HepG2 (cell line): ENCODE data around the gene MTG1. TPM values are rescaled to one million over a fixed set of nuclear protein-coding genes. Genes with fewer than 3 reads are reported as not detected.
A peak's percentile ranks its signal among the peaks of the same experiment; 100 is the strongest.

ENCODE experiments used
- CBX2 ChIP-seq, 2 experiments: fragments of 200-600 bp in 1 of 2; sonication (generic); formaldehyde crosslinking in 1 of 2; IDR thresholded peaks; 2 replicates each; pipeline versions ENCODE4 v1.7.0 to v1.8.1; 2018 to 2022; ENCODE audit warnings: low read depth in 2 of 2, low read length in 1 of 2, mild to moderate bottlenecking in 1 of 2, missing genetic modification reagents in 1 of 2
- FOXO1 ChIP-seq: sonication (generic); formaldehyde crosslinking; IDR thresholded peaks from 2 replicates; pipeline ENCODE4 v1.4.0; 2020; ENCODE audit warnings: missing genetic modification reagents
- KDM5B ChIP-seq: sonication (generic); formaldehyde crosslinking; IDR thresholded peaks from 2 replicates; pipeline ENCODE4 v1.4.0; 2020; ENCODE audit warnings: missing genetic modification reagents, mild to moderate bottlenecking, borderline replicate concordance
- LBX2 ChIP-seq: sonication (generic); formaldehyde crosslinking; IDR thresholded peaks from 2 replicates; pipeline ENCODE4 v1.5.0; 2020; ENCODE audit warnings: missing genetic modification reagents, mild to moderate bottlenecking, borderline replicate concordance
- MIER2 ChIP-seq: IDR thresholded peaks from 2 replicates; pipeline ENCODE4 v1.6.1; 2016; ENCODE audit warnings: missing biosample characterization, missing genetic modification reagents
- NCOA1 ChIP-seq: sonication (generic); formaldehyde crosslinking; IDR thresholded peaks from 2 replicates; pipeline ENCODE4 v1.9.0; 2021; ENCODE audit warnings: missing genetic modification reagents
- PHB2 ChIP-seq: fragments of 450-650 bp; IDR thresholded peaks from 2 replicates; pipeline ENCODE4 v1.6.1; 2018; ENCODE audit not compliant: partially characterized antibody
- PRDM15 ChIP-seq: sonication (generic); formaldehyde crosslinking; IDR thresholded peaks from 2 replicates; pipeline ENCODE4 v1.4.0; 2020; ENCODE audit warnings: missing genetic modification reagents
- YEATS4 ChIP-seq: sonication (generic); formaldehyde crosslinking; IDR thresholded peaks from 2 replicates; pipeline ENCODE4 v1.4.0; 2020; ENCODE audit warnings: missing genetic modification reagents, borderline replicate concordance
- ZBTB4 ChIP-seq: sonication (generic); formaldehyde crosslinking; IDR thresholded peaks from 2 replicates; pipeline ENCODE4 v1.4.0; 2020; ENCODE audit warnings: missing genetic modification reagents, mild to moderate bottlenecking, borderline replicate concordance
- ZMAT5 ChIP-seq: sonication (generic); formaldehyde crosslinking; IDR thresholded peaks from 2 replicates; pipeline ENCODE4 v1.5.0; 2020; ENCODE audit warnings: mild to moderate bottlenecking, low read depth, missing genetic modification reagents, borderline replicate concordance
- ZMYM3 ChIP-seq: sonication (generic); formaldehyde crosslinking; IDR thresholded peaks from 2 replicates; pipeline ENCODE4 v1.5.1; 2020; ENCODE audit warnings: mild to moderate bottlenecking, missing genetic modification reagents
- ZNF143 ChIP-seq: sonication (generic); formaldehyde crosslinking; IDR thresholded peaks from 2 replicates; pipeline ENCODE4 v1.4.0; 2020; ENCODE audit warnings: missing genetic modification reagents
- ZNF557 ChIP-seq: sonication (generic); formaldehyde crosslinking; IDR thresholded peaks from 2 replicates; pipeline ENCODE4 v1.4.0; 2020; ENCODE audit warnings: missing genetic modification reagents
- ZNF572 ChIP-seq: sonication (generic); formaldehyde crosslinking; IDR thresholded peaks from 2 replicates; pipeline ENCODE4 v1.5.1; 2020; ENCODE audit warnings: mild to moderate bottlenecking, missing genetic modification reagents
- ZNF724P ChIP-seq: sonication (generic); formaldehyde crosslinking; IDR thresholded peaks from 2 replicates; pipeline ENCODE4 v1.8.0; 2022; ENCODE audit warnings: missing genetic modification reagents, borderline replicate concordance
- ZNF800 ChIP-seq: sonication (generic); formaldehyde crosslinking; IDR thresholded peaks from 2 replicates; pipeline ENCODE4 v1.4.0; 2020; ENCODE audit warnings: missing genetic modification reagents
- polyA plus RNA-seq, 8 experiments: library from polyadenylated mRNA; depleted of rRNA in 3 of 8; stranded (reverse) in 7 of 8; unstranded in 1 of 8; fragments of >200 nt; fragmentation: Illumina TruSeq in 4 of 8; extraction: Trizol in 4 of 8; gene quantifications; 2 replicates each; pipeline versions ENCODE4 v1.2.1 to v1.2.3, GENCODE V29; 2011 to 2016; ENCODE audit warnings: low read depth in 4 of 8, missing spikeins in 1 of 8, mixed read lengths in 1 of 8; ENCODE audit not compliant: insufficient read depth in 1 of 8
- total RNA-seq, 5 experiments: library from RNA; depleted of rRNA; stranded (reverse); fragments of >200 nt; fragmentation: Illumina TruSeq; extraction: Trizol; gene quantifications; 2 replicates each; pipeline ENCODE4 v1.2.3, GENCODE V29; 2016; ENCODE audit warnings: low read depth in 1 of 5
- TF ChIP-seq, protein P1 (sequence below): IDR thresholded peaks from 2 replicates; pipeline ENCODE4 v1.6.1; 2016; ENCODE audit warnings: control low read depth

MTG1 gene
- total and polyA plus RNA-seq, 2 of the 13 experiments (the other 11 are each of a cell fraction or from before 2014, with no cell fraction given): 42.0 to 103 TPM

DNA sequence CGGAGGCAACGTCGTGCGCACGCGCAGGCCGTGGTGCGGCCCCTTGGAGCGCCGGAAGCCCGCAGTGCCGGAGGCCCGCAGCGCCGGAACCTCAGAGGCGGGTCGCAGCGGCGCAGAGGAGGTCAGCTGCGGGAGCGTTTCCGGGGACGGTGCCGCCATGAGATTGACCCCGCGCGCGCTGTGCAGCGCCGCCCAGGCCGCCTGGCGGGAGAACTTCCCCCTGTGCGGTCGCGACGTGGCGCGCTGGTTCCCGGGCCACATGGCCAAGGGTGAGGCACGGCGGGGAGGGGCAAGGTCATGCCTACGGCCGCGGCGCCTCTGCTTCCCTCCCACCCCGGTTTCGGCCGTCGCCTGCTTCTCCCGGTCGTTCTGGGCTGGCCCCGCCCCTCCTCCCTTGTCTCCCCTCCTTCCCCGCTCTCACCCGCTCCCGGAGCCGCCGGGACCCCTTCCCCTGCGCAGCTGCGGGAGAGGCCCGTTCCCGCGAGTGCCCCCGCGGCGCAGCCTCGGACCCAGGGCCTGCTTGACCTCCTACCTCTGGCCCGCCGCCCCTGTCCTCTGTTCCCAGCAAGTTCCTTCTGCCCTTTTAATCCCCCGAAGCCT lies at the start of gene MTG1 (continued):
- TF ChIP-seq ZNF800 (CRISPR knock-in tag) (peak; percentile 76; the same call in 1 of the 2 replicates), PHB2 (no peak), ZNF143 (CRISPR knock-in tag) (peak; percentile 56; the same call in 1 of the 2 replicates), LBX2 (CRISPR knock-in tag) (peak; percentile 78; the same call in 1 of the 2 replicates), ZBTB4 (CRISPR knock-in tag) (no peak), ZNF724P (CRISPR knock-in tag) (peak; percentile 89), ZNF557 (CRISPR knock-in tag) (peak; percentile 55; the same call in 1 of the 2 replicates), KDM5B (peak; percentile 77; the same call in 1 of the 2 replicates), NCOA1 (CRISPR knock-in tag) (0 out of 2 replicates have a peak, but pooled peaks have one; percentile 78), FOXO1 (CRISPR knock-in tag) (peak; percentile 69), ZNF572 (no peak), MIER2 (no peak), CBX2 (IDR thresholded peaks at IDR 0.05; ENCODE audit: low read depth, low read length) (no peak), CBX2 (CRISPR knock-in tag; IDR thresholded peaks at IDR 0.05; ENCODE audit: low read depth) (0 out of 2 replicates have a peak, but pooled peaks have one; percentile 75), PRDM15 (CRISPR knock-in tag) (0 out of 2 replicates have a peak, but pooled peaks have one; percentile 24), YEATS4 (CRISPR knock-in tag) (peak; percentile 97), ZMYM3 (peak; percentile 59; the same call in 1 of the 2 replicates), ZMAT5 (no peak)
- TF ChIP-seq, protein P1, sequence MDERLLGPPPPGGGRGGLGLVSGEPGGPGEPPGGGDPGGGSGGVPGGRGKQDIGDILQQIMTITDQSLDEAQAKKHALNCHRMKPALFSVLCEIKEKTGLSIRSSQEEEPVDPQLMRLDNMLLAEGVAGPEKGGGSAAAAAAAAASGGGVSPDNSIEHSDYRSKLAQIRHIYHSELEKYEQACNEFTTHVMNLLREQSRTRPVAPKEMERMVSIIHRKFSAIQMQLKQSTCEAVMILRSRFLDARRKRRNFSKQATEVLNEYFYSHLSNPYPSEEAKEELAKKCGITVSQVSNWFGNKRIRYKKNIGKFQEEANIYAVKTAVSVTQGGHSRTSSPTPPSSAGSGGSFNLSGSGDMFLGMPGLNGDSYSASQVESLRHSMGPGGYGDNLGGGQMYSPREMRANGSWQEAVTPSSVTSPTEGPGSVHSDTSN (CRISPR knock-in tag): no peak
